Mesodermal cell (in vitro differentiated cells): ENCODE results near the gene COLGALT1.
"Not testable (repeated sequence)": the region's sequence is repeated elsewhere in the genome, so short reads cannot be mapped to it uniquely, and the experiment has no call there.

ENCODE experiments used
- H3K27ac ChIP-seq: 2 replicates; pipeline ENCODE4 v1.7.0; 2013; ENCODE audit warnings: mild to moderate bottlenecking, low read depth, low read length, moderate library complexity; ENCODE audit not compliant: severe bottlenecking
- H3K36me3 ChIP-seq: 2 replicates; pipeline ENCODE4 v1.7.1; 2013; ENCODE audit warnings: mild to moderate bottlenecking, low read length, moderate library complexity; ENCODE audit not compliant: control insufficient read depth, insufficient read depth
- H3K4me1 ChIP-seq: one replicate; pipeline ENCODE4 v1.7.1; 2013; ENCODE audit warnings: mild to moderate bottlenecking, low read length; ENCODE audit not compliant: insufficient read depth, control insufficient read depth, poor library complexity, severe bottlenecking
- H3K4me3 ChIP-seq: 2 replicates; pipeline ENCODE4 v1.7.0; 2013; ENCODE audit warnings: low read length, control low read depth, mild to moderate bottlenecking; ENCODE audit not compliant: insufficient read depth, poor library complexity, severe bottlenecking; ENCODE audit errors: extremely low read depth
- H3K9me3 ChIP-seq: 2 replicates; pipeline ENCODE4 v1.7.1; 2013; ENCODE audit warnings: mild to moderate bottlenecking, low read length, moderate library complexity; ENCODE audit not compliant: control insufficient read depth
- WGBS, 2 experiments: methylation state at CpG; one replicate each; pipeline ENCODE4 v1.1.5; 2013; ENCODE audit warnings: missing lambda C conversion rate in 2 of 2; ENCODE audit not compliant: insufficient coverage in 2 of 2; 5-methylcytosine and 5-hydroxymethylcytosine counted together

The COLGALT1 gene

DNA sequence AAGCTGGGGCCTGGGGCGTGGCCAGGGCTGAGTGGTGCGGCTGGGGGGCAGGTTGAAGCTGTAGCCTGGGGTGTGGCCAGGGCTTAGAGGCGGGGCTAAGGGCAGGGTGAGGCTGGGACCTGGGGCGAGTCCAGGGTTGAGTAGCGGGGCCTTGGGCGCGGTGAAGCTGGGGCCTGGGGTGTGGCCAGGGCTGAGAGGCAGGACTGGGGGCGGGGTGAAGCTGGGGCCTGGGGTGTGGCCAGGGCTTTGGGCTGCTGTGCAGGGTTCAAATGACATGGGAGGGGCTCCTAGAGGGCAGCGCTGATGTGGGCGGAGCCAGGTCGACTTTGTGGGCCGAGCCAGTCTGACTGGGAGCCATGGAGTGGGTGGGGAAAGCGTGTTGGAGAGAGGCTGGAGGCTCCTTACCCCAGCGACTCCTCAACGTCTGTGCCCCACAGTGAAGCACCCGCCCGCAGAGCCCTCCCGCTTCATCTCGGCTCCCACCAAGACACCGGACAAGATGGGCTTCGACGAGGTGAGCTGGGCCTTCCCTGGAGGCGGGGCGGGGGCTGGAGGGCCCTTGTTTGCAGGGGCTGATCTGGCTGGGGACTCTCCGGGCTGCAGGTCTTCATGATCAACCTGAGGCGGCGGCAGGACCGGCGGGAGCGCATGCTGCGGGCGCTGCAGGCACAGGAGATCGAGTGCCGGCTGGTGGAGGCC is 21.5 kb downstream of the COLGALT1 start:
- Histone ChIP-seq H3K4me3 (no peak overlapping the region), H3K9me3 (no peaks in the 10 kb centered on the region)

DNA sequence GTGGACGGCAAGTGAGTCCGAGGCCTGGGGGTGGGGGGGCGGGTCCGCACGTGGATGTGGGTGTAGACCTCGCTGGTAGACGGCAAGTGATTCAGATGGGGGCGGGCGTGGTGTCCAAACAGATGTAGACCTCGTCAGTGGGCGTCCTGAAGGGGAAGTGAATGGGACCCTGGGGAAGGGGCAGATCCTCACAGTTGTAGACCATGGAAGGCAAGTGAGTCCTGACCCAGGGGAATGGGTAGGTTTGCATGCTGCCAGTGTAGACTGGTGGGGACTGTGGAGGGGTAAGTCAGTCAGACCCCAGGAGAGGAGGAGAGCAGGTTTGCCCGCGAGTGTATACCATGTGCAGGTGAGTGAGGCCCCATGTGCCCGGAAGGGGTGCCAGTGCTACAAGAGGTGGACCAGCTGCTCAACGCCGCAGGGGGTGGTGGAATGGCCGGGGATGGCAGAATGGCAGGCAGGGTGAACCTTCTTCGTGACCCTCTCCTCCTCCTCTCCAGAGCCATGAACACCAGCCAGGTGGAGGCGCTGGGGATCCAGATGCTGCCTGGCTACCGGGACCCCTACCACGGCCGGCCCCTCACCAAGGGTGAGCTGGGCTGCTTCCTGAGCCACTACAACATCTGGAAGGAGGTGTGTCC is 22.1 kb downstream of the COLGALT1 start:
- H3K4me1 ChIP-seq: no peaks in the 10 kb centered on the region
- 96 to 97% methylated on average over 9 to 16 of the region's 22 CpGs for WGBS, 2 experiments
- no peak overlapping the region for H3K27ac ChIP-seq
- peaks cover 93% of the 10 kb centered on the region for H3K36me3 ChIP-seq
- no peaks in the 10 kb centered on the region for H3K9me3 ChIP-seq
- no peak overlapping the region for H3K4me3 ChIP-seq

More for the DNA sequence above, 21.5 kb downstream of the COLGALT1 start:
- H3K4me1 ChIP-seq: no peaks in the 10 kb centered on the region
- 73% methylated on average over 26 to 29 of the region's 34 CpGs for WGBS, 2 experiments
- peaks cover 93% of the 10 kb centered on the region for H3K36me3 ChIP-seq
- no peak overlapping the region for H3K27ac ChIP-seq

DNA sequence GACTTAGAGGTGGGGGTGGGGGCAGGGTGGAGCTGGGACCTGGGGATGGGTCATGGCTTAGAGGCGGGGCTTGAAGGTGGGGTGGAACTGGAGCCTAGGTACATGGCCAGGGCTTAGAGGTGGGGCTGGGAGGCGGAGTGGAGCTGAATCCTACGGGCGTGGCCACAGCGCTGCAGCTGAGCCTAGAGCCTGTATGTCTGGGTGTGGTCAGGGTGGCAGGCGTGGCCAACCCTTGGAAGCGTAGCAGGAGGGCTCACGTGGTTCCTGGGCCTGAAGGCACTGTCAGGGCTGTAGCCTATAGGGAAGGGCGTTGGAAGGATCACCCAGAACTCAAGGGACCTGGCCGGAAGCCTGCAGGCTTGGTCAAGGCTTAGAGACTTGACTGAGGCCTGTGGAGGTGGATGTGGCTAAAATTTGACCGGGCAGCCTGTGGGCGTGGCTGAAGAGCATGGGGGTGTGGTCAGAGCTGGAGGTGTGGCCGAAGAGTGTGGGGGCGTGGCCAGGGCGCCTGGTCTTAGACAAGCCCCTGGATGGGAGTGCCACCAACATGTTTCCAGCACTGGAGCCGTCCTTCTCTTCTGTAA is 24.3 kb downstream of the COLGALT1 start:
- no peaks in the 10 kb centered on the region for H3K4me1 ChIP-seq
- no peaks in the 10 kb centered on the region for H3K9me3 ChIP-seq
- 68% methylated on average over 13 to 15 of the region's 16 CpGs for WGBS, 2 experiments
- no peak overlapping the region for H3K4me3 ChIP-seq
- peaks cover 78% of the 10 kb centered on the region for H3K36me3 ChIP-seq
- H3K27ac ChIP-seq: no peak overlapping the region

DNA sequence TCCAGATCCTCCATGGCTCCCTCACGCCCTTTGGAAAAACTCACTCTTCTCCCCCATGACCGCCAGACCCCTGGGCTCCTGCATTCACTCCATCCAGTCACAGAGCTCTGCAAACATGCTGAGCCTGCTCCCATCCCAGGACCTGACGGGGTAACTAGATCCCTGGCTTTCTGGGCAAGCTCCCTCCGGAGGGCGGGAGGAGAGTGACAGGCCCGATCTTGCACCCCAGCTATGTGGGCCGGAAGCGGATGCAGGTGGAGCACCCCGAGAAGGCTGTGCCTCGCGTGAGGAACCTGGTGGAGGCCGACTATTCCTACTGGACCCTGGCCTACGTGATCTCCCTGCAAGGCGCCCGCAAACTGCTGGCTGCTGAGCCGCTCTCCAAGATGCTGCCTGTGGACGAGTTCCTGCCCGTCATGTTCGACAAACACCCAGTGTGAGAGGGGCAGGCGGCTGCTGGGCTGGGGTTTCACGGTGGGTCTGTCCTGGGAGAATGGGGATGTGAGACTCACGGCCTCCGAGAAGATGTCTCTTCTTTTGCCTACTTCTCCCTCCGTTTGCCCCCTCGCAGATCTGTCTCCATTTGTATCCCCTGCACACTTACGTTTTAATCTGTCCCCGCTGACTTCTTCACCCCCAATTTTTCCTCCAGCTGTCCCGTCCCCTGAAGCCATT is 25.2 kb downstream of the COLGALT1 start:
- H3K9me3 ChIP-seq: no peaks in the 10 kb centered on the region
- H3K36me3 ChIP-seq: peaks cover 70% of the 10 kb centered on the region
- no peaks in the 10 kb centered on the region for H3K4me1 ChIP-seq
- H3K4me3 ChIP-seq: no peak overlapping the region
- H3K27ac ChIP-seq: no peak overlapping the region
- WGBS, 2 experiments: 93 to 95% methylated on average over 27 to 28 of the region's 28 CpGs

DNA sequence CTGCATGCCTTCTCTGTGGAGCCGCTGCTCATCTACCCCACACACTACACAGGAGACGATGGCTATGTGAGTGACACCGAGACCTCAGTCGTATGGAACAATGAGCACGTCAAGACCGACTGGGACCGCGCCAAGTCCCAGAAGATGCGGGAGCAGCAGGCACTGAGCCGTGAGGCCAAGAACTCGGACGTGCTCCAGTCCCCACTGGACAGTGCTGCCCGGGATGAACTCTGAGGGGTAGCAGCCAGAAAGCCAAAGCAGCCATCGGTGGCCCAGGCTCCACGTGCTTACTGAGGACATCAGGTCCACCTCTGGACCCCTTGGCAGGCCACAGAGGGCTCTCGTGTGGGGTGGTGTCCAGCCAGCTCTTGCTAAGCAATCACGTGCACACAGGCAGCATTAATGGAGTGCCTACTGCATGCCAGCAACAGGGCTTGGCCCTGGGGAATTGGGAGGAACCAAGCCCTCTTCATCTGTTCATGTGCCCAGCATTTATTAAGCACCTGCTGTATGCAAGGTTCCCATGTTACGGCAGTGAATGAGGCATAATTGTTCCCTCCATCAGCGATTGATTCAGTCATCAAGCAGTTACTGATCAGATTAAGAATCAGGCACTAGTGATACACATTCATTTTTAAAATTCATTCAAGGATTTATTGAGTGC is 25.9 kb downstream of the COLGALT1 start:
- Histone ChIP-seq H3K4me1 (no peaks in the 10 kb centered on the region), H3K4me3 (no peak overlapping the region), H3K27ac (no peak overlapping the region), H3K36me3 (peaks cover 63% of the 10 kb centered on the region), H3K9me3 (no peaks in the 10 kb centered on the region)
- 94 to 96% methylated on average over 14 to 17 of the region's 19 CpGs for WGBS, 2 experiments

DNA sequence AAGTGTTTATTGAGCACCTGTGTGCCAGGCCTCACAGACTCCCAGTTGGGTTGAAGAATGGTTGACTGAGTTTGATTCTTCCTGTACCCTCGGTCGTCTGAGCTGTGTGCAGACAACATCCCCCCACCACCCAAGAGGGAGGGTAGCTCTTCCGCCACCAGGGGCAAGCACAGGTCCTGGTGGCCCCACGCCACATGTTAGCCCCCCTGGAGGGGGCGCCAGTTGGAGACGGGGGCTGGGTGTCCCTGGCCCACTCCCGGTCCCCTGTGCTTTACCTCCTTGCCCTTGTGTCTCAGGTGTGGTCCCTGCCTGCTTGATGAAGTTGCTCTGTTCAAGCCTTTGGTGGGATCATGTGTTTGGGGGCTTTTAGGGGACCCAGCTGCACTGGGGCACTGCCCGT is 27.2 kb downstream of the COLGALT1 start:
- H3K9me3 ChIP-seq: no peaks in the 10 kb centered on the region
- 78 to 82% methylated on average over 5 to 6 of the region's 8 CpGs for WGBS, 2 experiments
- H3K4me1 ChIP-seq: no peaks in the 10 kb centered on the region
- no peak overlapping the region for H3K27ac ChIP-seq
- peaks cover 52% of the 10 kb centered on the region for H3K36me3 ChIP-seq
- H3K4me3 ChIP-seq: no peak overlapping the region

DNA sequence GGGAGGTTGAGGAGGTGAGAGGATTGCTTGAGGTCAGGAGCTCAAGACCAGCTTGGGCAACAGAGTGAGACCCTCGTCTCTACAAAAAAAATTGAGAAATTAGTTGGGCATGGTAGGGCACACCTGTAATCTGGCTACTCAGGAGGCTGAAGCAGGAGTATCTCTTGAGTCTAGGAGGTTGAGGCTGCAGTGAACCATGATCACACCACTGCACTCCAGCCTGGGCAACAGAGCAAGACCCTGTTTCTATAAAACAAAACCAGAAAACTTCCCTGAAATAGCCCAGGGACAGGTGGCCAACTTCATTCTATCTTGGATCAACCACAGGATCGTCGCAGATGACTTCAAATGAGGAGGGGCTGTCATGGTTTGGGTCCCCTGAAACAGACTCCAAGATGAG is 28.7 kb downstream of the COLGALT1 start:
- no peaks in the 10 kb centered on the region for H3K9me3 ChIP-seq
- H3K4me3 ChIP-seq: no peak overlapping the region
- WGBS, 2 experiments: 77 to 93% methylated on average over 3 of the region's 3 CpGs
- H3K27ac ChIP-seq: no peak overlapping the region
- peaks cover 37% of the 10 kb centered on the region for H3K36me3 ChIP-seq
- no peaks in the 10 kb centered on the region for H3K4me1 ChIP-seq

DNA sequence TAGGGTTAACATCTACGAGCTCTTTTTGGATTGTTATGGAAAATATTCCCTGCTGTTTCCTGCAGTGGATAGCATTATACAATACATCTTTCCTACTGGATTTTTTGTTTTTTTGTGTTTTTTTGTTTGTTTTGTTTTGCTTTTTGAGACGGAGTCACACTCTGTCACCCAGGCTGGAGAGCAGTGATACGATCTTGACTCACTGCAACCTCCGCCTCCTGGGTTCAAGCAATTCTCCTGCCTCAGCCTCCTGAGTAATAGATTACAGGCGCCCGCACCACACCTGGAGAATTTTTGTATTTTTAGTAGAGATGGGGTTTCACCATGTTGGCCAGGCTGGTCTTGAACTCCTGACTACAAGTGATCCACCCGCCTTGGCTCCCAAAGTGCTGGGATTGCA is 29.9 kb downstream of the COLGALT1 start:
- H3K4me1 ChIP-seq, H3K4me3 ChIP-seq, H3K27ac ChIP-seq, H3K9me3 ChIP-seq: not testable (repeated sequence)
- 85% methylated on average over 5 of the region's 7 CpGs; no CpG with 5 or more reads in 1 of the 2 experiments for WGBS, 2 experiments
- peaks cover 26% of the 10 kb centered on the region for H3K36me3 ChIP-seq

DNA sequence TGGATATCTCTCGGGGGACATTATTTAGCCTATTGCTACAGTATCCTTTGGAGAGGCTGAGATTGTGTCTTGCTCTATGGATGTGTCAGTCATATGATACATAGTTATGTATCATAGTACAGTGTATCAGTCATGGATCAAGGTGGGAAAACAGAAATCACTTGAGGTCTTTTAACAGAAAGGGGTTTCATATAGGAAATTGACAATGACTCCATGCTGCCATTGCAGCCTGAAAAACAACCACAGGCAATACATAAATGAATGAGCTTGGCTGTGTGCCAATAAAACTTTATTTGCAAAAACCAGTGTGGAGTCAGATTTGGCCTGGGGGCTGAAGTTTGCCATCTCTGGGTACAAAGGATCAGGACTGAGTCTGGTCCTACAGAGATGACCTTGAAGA is 35.4 kb downstream of the COLGALT1 start:
- no peaks in the 10 kb centered on the region for H3K36me3 ChIP-seq
- no peaks in the 10 kb centered on the region for H3K4me1 ChIP-seq
- H3K4me3 ChIP-seq: no peak overlapping the region
- 33% methylated on average over 1 of the region's 1 CpG; no CpG with 5 or more reads in 1 of the 2 experiments for WGBS, 2 experiments
- H3K27ac ChIP-seq: no peak overlapping the region
- H3K9me3 ChIP-seq: no peaks in the 10 kb centered on the region

DNA sequence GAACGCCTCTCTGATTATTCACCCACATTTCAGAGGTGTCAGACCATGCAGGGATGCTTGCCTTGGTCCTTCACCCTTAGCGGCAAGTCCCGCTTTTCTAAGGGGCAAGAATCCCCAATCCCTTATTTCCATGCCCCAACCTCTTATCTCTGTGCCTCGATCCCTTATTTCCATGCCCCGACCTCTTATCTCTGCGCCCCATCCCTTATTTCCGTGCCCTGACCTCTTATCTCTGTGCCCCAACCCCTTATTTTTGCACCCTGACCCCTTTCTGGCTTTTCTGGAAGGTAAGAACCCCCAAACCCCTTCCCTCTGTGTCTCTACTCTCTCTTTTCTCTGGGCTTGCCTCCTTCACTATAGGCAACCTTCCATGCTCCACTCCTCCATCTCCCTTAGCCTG is 38.8 kb downstream of the COLGALT1 start:
- H3K9me3 ChIP-seq, H3K4me1 ChIP-seq, H3K36me3 ChIP-seq, H3K27ac ChIP-seq, H3K4me3 ChIP-seq: not testable (repeated sequence)
- WGBS, 2 experiments: 71 to 76% methylated on average over 7 of the region's 7 CpGs
